Activated CD8-positive, alpha-beta T cell treated with anti-CD3 and anti-CD28 coated beads, Interleukin-2, amount 10 ng/mL, durations not matched to agents 7 days and 5 days (primary cell): ENCODE data around the gene CHRDL2. TPM values are rescaled to one million over a fixed set of nuclear protein-coding genes. Genes with fewer than 3 reads are reported as not detected.

ENCODE experiments used
- ATAC-seq: fragments of 150-1000 bp; cut with Tn5 transposase; one replicate; pipeline ENCODE4 v1.10.0; 2021; ENCODE audit warnings: moderate library complexity
- CTCF ChIA-PET: fragments of 350-600 bp; sonication (Branson Sonifier 250); formaldehyde crosslinking; loops from one replicate; lab custom pipeline; 2021; ENCODE audit warnings: antibody characterized with exemption; lab: Charles Lee
- POLR2A ChIA-PET: fragments of 350-600 bp; sonication (Branson Sonifier 250); formaldehyde crosslinking; loops from one replicate; lab custom pipeline; 2021; ENCODE audit warnings: antibody characterized with exemption; lab: Charles Lee
- DNase-seq: peaks from one replicate; pipeline ENCODE4 v3.0.0-alpha.2; 2020
- H3K27ac Mint-ChIP-seq: one replicate; pipeline ENCODE4 v1.8.0; 2021; ENCODE audit warnings: mild to moderate bottlenecking, mixed read lengths
- H3K27me3 Mint-ChIP-seq: one replicate; pipeline ENCODE4 v1.8.0; 2021; ENCODE audit warnings: low read depth, mixed read lengths
- H3K36me3 Mint-ChIP-seq: one replicate; pipeline ENCODE4 v1.8.0; 2021; ENCODE audit warnings: low read depth, mixed read lengths
- H3K4me1 Mint-ChIP-seq: one replicate; pipeline ENCODE4 v1.8.0; 2021; ENCODE audit warnings: low read depth, mixed read lengths
- H3K4me3 Mint-ChIP-seq: one replicate; pipeline ENCODE4 v1.8.0; 2021; ENCODE audit warnings: mild to moderate bottlenecking, mixed read lengths
- H3K9me3 Mint-ChIP-seq: one replicate; pipeline ENCODE4 v1.8.0; 2022; ENCODE audit warnings: mixed read lengths; ENCODE audit not compliant: insufficient read depth
- total RNA-seq, 2 experiments: library from RNA; stranded (reverse); gene quantifications; one replicate each; pipeline ENCODE4 v1.2.3, GENCODE V29; 2021

CHRDL2 gene
- total RNA-seq, result not detected

- POLR2A ChIA-PET, result no interaction called here
- Mint-ChIP-seq H3K36me3 (no peaks in the 10 kb centered on the region), H3K27ac (no peak within 1 kb of the TSS), H3K27me3 (peaks cover 69% of the 10 kb centered on the region), H3K4me1 (no peaks in the 10 kb centered on the region), H3K4me3 (no peak within 1 kb of the TSS), H3K9me3 (no peaks in the 10 kb centered on the region)
- DNase-seq (no peak), ATAC-seq (no peak)
- CTCF ChIA-PET, result no interaction called here
Observed at GRCh38 chr11:74731301-74732094, at the start of gene CHRDL2. Gene CHRDL2, minus strand, starts transcription at chr11:74731426. Its CDS starts 538 bp downstream, at chr11:74730888.

- no peaks in the 10 kb centered on the region for H3K9me3 Mint-ChIP-seq
Observed at GRCh38 chr11:74780248-74781005, 49.2 kb upstream of the CHRDL2 start.

GRCh38 chr11:74778581-74778980, 47.4 kb upstream of the CHRDL2 start:
- no peak overlapping the region for H3K27ac Mint-ChIP-seq
- CTCF ChIA-PET, result interaction anchor here (1.2 kb wide), 1 partner anchor 11 kb away, joined by 3 read pairs; no protein-coding TSS in a partner anchor

More at GRCh38 chr11:74780248-74781005, 49.2 kb upstream of the CHRDL2 start:
- DNase-seq, result no peak
- peaks cover 6% of the 10 kb centered on the region for H3K36me3 Mint-ChIP-seq
- ChIA-PET POLR2A (no interaction called here), CTCF (interaction anchor here (0.8 to 1.5 kb wide), 2 partner anchors 9 to 78 kb away, joined by 3 to 4 read pairs; no protein-coding TSS in a partner anchor)
- peaks cover 25% of the 10 kb centered on the region for H3K4me1 Mint-ChIP-seq
- H3K4me3 Mint-ChIP-seq, result no peak overlapping the region
- H3K27ac Mint-ChIP-seq, result no peak overlapping the region
- H3K27me3 Mint-ChIP-seq, result no peaks in the 10 kb centered on the region
- ATAC-seq, result no peak

GRCh38 chr11:74777877-74778276, 46.7 kb upstream of the CHRDL2 start:
- CTCF ChIA-PET, result interaction anchor here (1.2 kb wide), 1 partner anchor 12 kb away, joined by 3 read pairs; no protein-coding TSS in a partner anchor

More at GRCh38 chr11:74778581-74778980, 47.4 kb upstream of the CHRDL2 start:
- H3K9me3 Mint-ChIP-seq, result no peaks in the 10 kb centered on the region
- peaks cover 9% of the 10 kb centered on the region for H3K36me3 Mint-ChIP-seq
- ATAC-seq (no peak), DNase-seq (no peak)
- H3K27me3 Mint-ChIP-seq, result no peaks in the 10 kb centered on the region
- peaks cover 13% of the 10 kb centered on the region for H3K4me1 Mint-ChIP-seq
- POLR2A ChIA-PET, result no interaction called here
- H3K4me3 Mint-ChIP-seq, result no peak overlapping the region

GRCh38 chr11:74777038-74777437, 45.8 kb upstream of the CHRDL2 start:
- ChIA-PET POLR2A (no interaction called here), CTCF (no interaction called here)
- no peaks in the 10 kb centered on the region for H3K27me3 Mint-ChIP-seq
- H3K27ac Mint-ChIP-seq, result peak overlapping the region; percentile 3
- peaks cover 9% of the 10 kb centered on the region for H3K36me3 Mint-ChIP-seq
- no peaks in the 10 kb centered on the region for H3K9me3 Mint-ChIP-seq
- H3K4me3 Mint-ChIP-seq, result no peak overlapping the region
- ATAC-seq, result no peak
- no peak for DNase-seq
- peaks cover 3% of the 10 kb centered on the region for H3K4me1 Mint-ChIP-seq

More at GRCh38 chr11:74777877-74778276, 46.7 kb upstream of the CHRDL2 start:
- POLR2A ChIA-PET, result no interaction called here
- Mint-ChIP-seq H3K27ac (no peak overlapping the region), H3K4me3 (no peak overlapping the region), H3K4me1 (peaks cover 6% of the 10 kb centered on the region), H3K9me3 (no peaks in the 10 kb centered on the region), H3K27me3 (no peaks in the 10 kb centered on the region), H3K36me3 (peaks cover 9% of the 10 kb centered on the region)
- DNase-seq (no peak), ATAC-seq (no peak)

- Mint-ChIP-seq H3K4me3 (no peak overlapping the region), H3K27me3 (no peaks in the 10 kb centered on the region), H3K27ac (peak overlapping the region; percentile 3), H3K9me3 (no peaks in the 10 kb centered on the region), H3K4me1 (peaks cover 3% of the 10 kb centered on the region), H3K36me3 (peaks cover 9% of the 10 kb centered on the region)
- no peak for DNase-seq
- ChIA-PET POLR2A (no interaction called here), CTCF (no interaction called here)
- no peak for ATAC-seq
Observed at GRCh38 chr11:74776546-74776945, 45.3 kb upstream of the CHRDL2 start.

GRCh38 chr11:74775762-74776161, 44.5 kb upstream of the CHRDL2 start:
- no peak for ATAC-seq
- no peaks in the 10 kb centered on the region for H3K27me3 Mint-ChIP-seq

GRCh38 chr11:74773476-74773875, 42.2 kb upstream of the CHRDL2 start:
- no peak for ATAC-seq
- Mint-ChIP-seq H3K27me3 (no peaks in the 10 kb centered on the region), H3K36me3 (peaks cover 14% of the 10 kb centered on the region), H3K27ac (no peak overlapping the region), H3K4me1 (peaks cover 16% of the 10 kb centered on the region), H3K4me3 (no peak overlapping the region), H3K9me3 (no peaks in the 10 kb centered on the region)
- no peak for DNase-seq
- ChIA-PET POLR2A (no interaction called here), CTCF (interaction anchor here (0.7 to 2.1 kb wide), 3 partner anchors 10 to 34 kb away, joined by 3 to 8 read pairs (median 6); no protein-coding TSS in a partner anchor)

More at GRCh38 chr11:74775762-74776161, 44.5 kb upstream of the CHRDL2 start:
- ChIA-PET POLR2A (no interaction called here), CTCF (interaction anchor here (1.8 kb wide), 1 partner anchor 36 kb away, joined by 4 read pairs; no protein-coding TSS in a partner anchor)
- Mint-ChIP-seq H3K27ac (no peak overlapping the region), H3K4me1 (peaks cover 3% of the 10 kb centered on the region), H3K9me3 (no peaks in the 10 kb centered on the region), H3K4me3 (no peak overlapping the region), H3K36me3 (peaks cover 11% of the 10 kb centered on the region)
- no peak for DNase-seq

- Mint-ChIP-seq H3K9me3 (peaks cover 3% of the 10 kb centered on the region), H3K36me3 (peaks cover 11% of the 10 kb centered on the region), H3K27me3 (no peaks in the 10 kb centered on the region), H3K27ac (no peak overlapping the region), H3K4me3 (no peak overlapping the region), H3K4me1 (peaks cover 17% of the 10 kb centered on the region)
- ChIA-PET POLR2A (no interaction called here), CTCF (interaction anchor here (1.2 kb wide), 1 partner anchor 10 kb away, joined by 4 read pairs; no protein-coding TSS in a partner anchor)
- ATAC-seq (no peak), DNase-seq (no peak)
Observed at GRCh38 chr11:74771139-74771538, 39.9 kb upstream of the CHRDL2 start.

GRCh38 chr11:74770456-74770855, 39.2 kb upstream of the CHRDL2 start:
- peaks cover 3% of the 10 kb centered on the region for H3K9me3 Mint-ChIP-seq
- no peaks in the 10 kb centered on the region for H3K27me3 Mint-ChIP-seq
- CTCF ChIA-PET, result interaction anchor here (1.0 to 1.2 kb wide), 2 partner anchors 31 to 44 kb away, joined by 5 read pairs; no protein-coding TSS in a partner anchor
- DNase-seq (no peak), ATAC-seq (no peak)
- H3K36me3 Mint-ChIP-seq, result peaks cover 11% of the 10 kb centered on the region
- peaks cover 17% of the 10 kb centered on the region for H3K4me1 Mint-ChIP-seq
- H3K4me3 Mint-ChIP-seq, result no peak overlapping the region
- H3K27ac Mint-ChIP-seq, result no peak overlapping the region
- POLR2A ChIA-PET, result no interaction called here

- ChIA-PET POLR2A (no interaction called here), CTCF (no interaction called here)
- Mint-ChIP-seq H3K4me3 (no peak overlapping the region), H3K27ac (no peak overlapping the region), H3K4me1 (peaks cover 17% of the 10 kb centered on the region), H3K9me3 (peaks cover 3% of the 10 kb centered on the region), H3K36me3 (peaks cover 12% of the 10 kb centered on the region), H3K27me3 (no peaks in the 10 kb centered on the region)
- DNase-seq (no peak), ATAC-seq (no peak)
Observed at GRCh38 chr11:74769055-74769707, 38.0 kb upstream of the CHRDL2 start.
